Esophagus squamous epithelium (tissue), 5 donors: ENCODE data around the gene SGTB. TPM values are rescaled to one million over a fixed set of nuclear protein-coding genes. Genes with fewer than 3 reads are reported as not detected.

Source experiments
- DNase-seq: peaks from one replicate; lab custom pipeline; 2025; lab: John Stamatoyannopoulos, UW
- H3K27ac ChIP-seq, 4 donors: fragments of 200-600 bp; sonication (generic); one replicate each; pipeline ENCODE4 v1.5.1; 2016 to 2019; ENCODE audit warnings: mild to moderate bottlenecking in 1 of 4
- H3K27me3 ChIP-seq, 4 donors: fragments of 200-600 bp; sonication (generic); 1 replicate in 3 of 4; 2 replicates in 1 of 4; pipeline versions ENCODE4 v1.5.1 to v1.6.0; 2017 to 2021; ENCODE audit warnings: antibody characterized with exemption in 1 of 4
- H3K36me3 ChIP-seq, 3 donors: fragments of 200-600 bp; sonication (generic); one replicate each; pipeline ENCODE4 v1.5.1; 2016 to 2019
- H3K4me1 ChIP-seq, 3 donors: fragments of 200-600 bp; sonication (generic); one replicate each; pipeline ENCODE4 v1.5.1; 2017 to 2019
- H3K4me3 ChIP-seq, 4 donors: fragments of 200-600 bp; sonication (generic); 1 replicate in 3 of 4; 2 replicates in 1 of 4; pipeline ENCODE4 v1.5.1; 2016 to 2019; ENCODE audit warnings: mild to moderate bottlenecking in 2 of 4, moderate library complexity in 1 of 4
- H3K9me3 ChIP-seq, 3 donors: fragments of 200-600 bp; sonication (generic); one replicate each; pipeline ENCODE4 v1.5.1; 2016 to 2019
- CTCF ChIP-seq, 6 experiments: fragments of 450-650 bp in 4 of 6; fragments of 200-600 bp in 2 of 6; sonication (generic) in 2 of 6; IDR thresholded peaks; one replicate each; pipeline ENCODE4 v1.5.1; 2016 to 2019; ENCODE audit warnings: antibody characterized with exemption in 6 of 6, mild to moderate bottlenecking in 4 of 6, moderate library complexity in 4 of 6
- POLR2A ChIP-seq, 4 donors: fragments of 450-650 bp; IDR thresholded peaks; one replicate each; pipeline ENCODE4 v1.6.1; 2017; ENCODE audit warnings: antibody characterized with exemption in 4 of 4, mild to moderate bottlenecking in 4 of 4, moderate library complexity in 3 of 4
- WGBS, 2 donors: methylation state at CpG; one replicate each; pipeline ENCODE4 v1.1.5; 2018; 5-methylcytosine and 5-hydroxymethylcytosine counted together
- intact Hi-C: fragments of 100-400 bp; cut with DNase I; formaldehyde crosslinking; loops from one replicate; pipeline ENCODE4 v1.15.0; 2022
- total RNA-seq, 4 donors: library from RNA; depleted of rRNA; stranded (reverse); fragments of >200 nt; gene quantifications; one replicate each; pipeline ENCODE4 v1.1.0, GENCODE V29; 2016
- donor health status: DM: yes; HTN: yes; CAD: no.

Gene SGTB
- total RNA-seq, 4 donors from 2014 or later, result 0.99 to 5.8 (median 3.7) TPM

- 87 to 95% methylated on average over 1 of the region's 1 CpG for WGBS, 2 donors
- no peak overlapping the region for H3K4me3 ChIP-seq
- intact Hi-C loops, result no loop called here
- no peak for TF ChIP-seq CTCF (IDR thresholded peaks at IDR 0.05)
- TF ChIP-seq POLR2A (IDR thresholded peaks at IDR 0.05), result no peak
- no peak overlapping the region for H3K27ac ChIP-seq
- H3K9me3 ChIP-seq, result no peaks in the 10 kb centered on the region
- H3K27me3 ChIP-seq, result no peaks in the 10 kb centered on the region
- H3K36me3 ChIP-seq, result no peaks in the 10 kb centered on the region
- no peak for DNase-seq
- no peaks in the 10 kb centered on the region for H3K4me1 ChIP-seq
Observed at GRCh38 chr5:65749221-65749844, 27.4 kb upstream of the SGTB start.

GRCh38 chr5:65742565-65743231 lies 20.8 kb upstream of the SGTB start:
- no peaks in the 10 kb centered on the region for H3K36me3 ChIP-seq
- no peaks in the 10 kb centered on the region for H3K4me1 ChIP-seq
- WGBS, 2 donors, result 25 to 32% methylated on average over 4 of the region's 4 CpGs
- DNase-seq, result no peak
- H3K9me3 ChIP-seq, result no peaks in the 10 kb centered on the region
- intact Hi-C loops, result no loop called here
- peak in 5 of 6 experiments; percentile 30 to 73 (median 43) for TF ChIP-seq CTCF (IDR thresholded peaks at IDR 0.05)
- no peak for TF ChIP-seq POLR2A (IDR thresholded peaks at IDR 0.05)
- H3K27me3 ChIP-seq, result no peaks in the 10 kb centered on the region
- H3K4me3 ChIP-seq, result no peak overlapping the region
- no peak overlapping the region for H3K27ac ChIP-seq

GRCh38 chr5:65739162-65739561 lies 17.3 kb upstream of the SGTB start:
- DNase-seq, result no peak
- no peaks in the 10 kb centered on the region for H3K9me3 ChIP-seq
- H3K27ac ChIP-seq, result no peak overlapping the region
- TF ChIP-seq CTCF (IDR thresholded peaks at IDR 0.05), result no peak
- TF ChIP-seq POLR2A (IDR thresholded peaks at IDR 0.05), result no peak
- H3K27me3 ChIP-seq, result no peaks in the 10 kb centered on the region
- H3K4me1 ChIP-seq, result no peaks in the 10 kb centered on the region
- H3K4me3 ChIP-seq, result no peak overlapping the region
- intact Hi-C loops, result no loop called here
- no peaks in the 10 kb centered on the region for H3K36me3 ChIP-seq

GRCh38 chr5:65738305-65738704 lies 16.4 kb upstream of the SGTB start:
- no peak for DNase-seq
- H3K27me3 ChIP-seq, result no peaks in the 10 kb centered on the region
- H3K4me3 ChIP-seq, result no peak overlapping the region
- H3K27ac ChIP-seq, result no peak overlapping the region
- intact Hi-C loops, result no loop called here
- no peaks in the 10 kb centered on the region for H3K36me3 ChIP-seq
- 68 to 76% methylated on average over 4 of the region's 4 CpGs for WGBS, 2 donors
- TF ChIP-seq POLR2A (IDR thresholded peaks at IDR 0.05) (no peak), CTCF (IDR thresholded peaks at IDR 0.05) (no peak)
- no peaks in the 10 kb centered on the region for H3K9me3 ChIP-seq
- H3K4me1 ChIP-seq, result no peaks in the 10 kb centered on the region

- no peaks in the 10 kb centered on the region for H3K36me3 ChIP-seq
- intact Hi-C loops, result no loop called here
- TF ChIP-seq POLR2A (IDR thresholded peaks at IDR 0.05) (no peak), CTCF (IDR thresholded peaks at IDR 0.05) (no peak)
- no peaks in the 10 kb centered on the region for H3K4me1 ChIP-seq
- no peak overlapping the region for H3K27ac ChIP-seq
- no peaks in the 10 kb centered on the region for H3K27me3 ChIP-seq
- no peak for DNase-seq
- no peaks in the 10 kb centered on the region for H3K9me3 ChIP-seq
- no peak overlapping the region for H3K4me3 ChIP-seq
- WGBS, 2 donors, result 75 to 76% methylated on average over 7 of the region's 7 CpGs
Observed at GRCh38 chr5:65737842-65738241, 15.9 kb upstream of the SGTB start.
